H1 (cell line): ENCODE results near the gene RPUSD1. TPM values are rescaled to one million over a fixed set of nuclear protein-coding genes. Genes with fewer than 3 reads are reported as not detected.

Source experiments
- CTCF ChIA-PET: fragments of 300-600 bp; sonication (Branson Sonifier 250); formaldehyde crosslinking; loops from one replicate; lab custom pipeline; 2021; ENCODE audit not compliant: partially characterized antibody; lab: Charles Lee
- POLR2A ChIA-PET: fragments of 300-600 bp; sonication (Branson Sonifier 250); formaldehyde crosslinking; loops from one replicate; lab custom pipeline; 2021; ENCODE audit warnings: inconsistent platforms; ENCODE audit not compliant: partially characterized antibody; lab: Charles Lee
- DNase-seq, 2 experiments: peaks; one replicate each; pipeline versions ENCODE4 v3.0.0 to v3.0.0-alpha.2; 2010 to 2022; ENCODE audit warnings: low spot score in 2 of 2, low read depth in 1 of 2, mixed read lengths in 1 of 2
- FAIRE-seq: peaks from 2 replicates; lab custom pipeline; 2011; peaks lifted over from hg19 to GRCh38; lab: Jason Lieb, UNC
- H2AFZ ChIP-seq: 2 replicates; pipeline ENCODE4 v1.8.1; 2012; ENCODE audit warnings: low read length, inconsistent platforms
- H2AK5ac ChIP-seq: 2 replicates; pipeline ENCODE4 v1.6.1; 2013; ENCODE audit warnings: low read depth, low read length
- H2BK120ac ChIP-seq: replicated peaks from 2 replicates; pipeline ENCODE3; 2013; ENCODE audit warnings: low read depth, low read length, inconsistent platforms
- H2BK12ac ChIP-seq: 2 replicates; pipeline ENCODE4 v1.6.1; 2013; ENCODE audit warnings: low read depth, low read length
- H2BK15ac ChIP-seq: 2 replicates; pipeline ENCODE4 v1.6.1; 2013; ENCODE audit warnings: low read length
- H2BK20ac ChIP-seq: 2 replicates; pipeline ENCODE4 v1.6.1; 2013; ENCODE audit warnings: low read length
- H2BK5ac ChIP-seq: 2 replicates; pipeline ENCODE4 v1.6.1; 2013; ENCODE audit warnings: low read depth, low read length
- H3K14ac ChIP-seq: 2 replicates; pipeline ENCODE4 v1.6.1; 2013; ENCODE audit warnings: inconsistent platforms; ENCODE audit not compliant: insufficient read length
- H3K18ac ChIP-seq: 2 replicates; pipeline ENCODE4 v1.6.1; 2013; ENCODE audit warnings: low read length; ENCODE audit errors: extremely low read depth
- H3K23ac ChIP-seq: 2 replicates; pipeline ENCODE4 v1.6.1; 2013; ENCODE audit warnings: inconsistent platforms; ENCODE audit not compliant: insufficient read length
- H3K23me2 ChIP-seq: 2 replicates; pipeline ENCODE4 v1.6.1; 2013; ENCODE audit warnings: low read depth, low read length
- H3K27ac ChIP-seq: 2 replicates; pipeline ENCODE4 v1.6.1; 2011; ENCODE audit warnings: low read depth, low read length, inconsistent platforms
- H3K27me3 ChIP-seq, 4 experiments: replicated peaks in 1 of 4; 1 replicate in 1 of 4; 2 replicates in 3 of 4; pipeline versions ENCODE4 v1.6.1 to v1.8.1; 2011 to 2013; ENCODE audit warnings: low read length in 3 of 4, mild to moderate bottlenecking in 3 of 4, inconsistent platforms in 2 of 4, mixed read lengths in 2 of 4, moderate library complexity in 1 of 4; ENCODE audit not compliant: control insufficient read depth in 3 of 4, insufficient read depth in 3 of 4; ENCODE audit errors: extremely low read depth in 1 of 4
- H3K36me3 ChIP-seq, 4 experiments: 2 replicates each; pipeline versions ENCODE4 v1.6.1 to v1.8.1; 2011 to 2013; ENCODE audit warnings: mild to moderate bottlenecking in 4 of 4, low read length in 3 of 4, moderate library complexity in 2 of 4, control low read depth in 1 of 4, inconsistent platforms in 1 of 4; ENCODE audit not compliant: insufficient read depth in 4 of 4, control insufficient read depth in 2 of 4
- H3K4ac ChIP-seq: replicated peaks from 2 replicates; pipeline ENCODE3; 2013; ENCODE audit warnings: low read length, low read depth, mixed read lengths, inconsistent platforms; ENCODE audit not compliant: insufficient read length
- H3K4me1 ChIP-seq, 4 experiments: replicated peaks in 1 of 4; 1 replicate in 1 of 4; 2 replicates in 3 of 4; pipeline versions ENCODE4 v1.6.1 to v1.8.1; 2011 to 2013; ENCODE audit warnings: low read length in 3 of 4, inconsistent platforms in 2 of 4, mixed read lengths in 1 of 4; ENCODE audit not compliant: insufficient read depth in 4 of 4, control insufficient read depth in 3 of 4
- H3K4me2 ChIP-seq, 2 experiments: 2 replicates each; pipeline versions ENCODE4 v1.6.1 to v1.8.1; 2011 to 2013; ENCODE audit warnings: low read depth in 2 of 2, low read length in 2 of 2, control low read depth in 1 of 2, inconsistent platforms in 1 of 2, mild to moderate bottlenecking in 1 of 2; ENCODE audit not compliant: insufficient read depth in 1 of 2
- H3K4me3 ChIP-seq, 4 experiments: fragments of 200-600, 300-600 bp in 1 of 4; sonication (generic), shearing (Covaris generic), sonication (Bioruptor Twin) in 1 of 4; 2 replicates each; pipeline versions ENCODE4 v1.5.1 to v1.8.1; 2011 to 2016; ENCODE audit warnings: low read length in 4 of 4, low read depth in 3 of 4, control low read depth in 2 of 4, inconsistent platforms in 2 of 4, mild to moderate bottlenecking in 2 of 4, mixed read lengths in 1 of 4, moderate library complexity in 1 of 4; ENCODE audit not compliant: insufficient read depth in 2 of 4; ENCODE audit errors: extremely low read depth in 1 of 4
- H3K56ac ChIP-seq: replicated peaks from 2 replicates; pipeline ENCODE3; 2013; ENCODE audit warnings: low read depth, mild to moderate bottlenecking, mixed read lengths, low read length, inconsistent platforms; ENCODE audit not compliant: insufficient read length
- H3K79me1 ChIP-seq: 2 replicates; pipeline ENCODE4 v1.6.1; 2013; ENCODE audit warnings: low read depth, low read length, control low read depth
- H3K79me2 ChIP-seq, 2 experiments: 2 replicates each; pipeline versions ENCODE4 v1.6.1 to v1.8.1; 2012 to 2013; ENCODE audit warnings: low read length in 2 of 2, mild to moderate bottlenecking in 2 of 2, inconsistent platforms in 1 of 2; ENCODE audit not compliant: insufficient read depth in 2 of 2, control insufficient read depth in 1 of 2
- H3K9ac ChIP-seq, 4 experiments: replicated peaks in 1 of 4; 1 replicate in 1 of 4; 2 replicates in 3 of 4; pipeline versions ENCODE4 v1.6.1 to v1.8.1; 2011 to 2013; ENCODE audit warnings: low read depth in 3 of 4, low read length in 3 of 4, control low read depth in 2 of 4, mild to moderate bottlenecking in 2 of 4, moderate library complexity in 2 of 4, inconsistent platforms in 1 of 4; ENCODE audit errors: extremely low read depth in 1 of 4
- H3K9me3 ChIP-seq, 2 experiments: 2 replicates each; pipeline versions ENCODE4 v1.6.1 to v1.8.1; 2012 to 2013; ENCODE audit warnings: mild to moderate bottlenecking in 2 of 2, moderate library complexity in 2 of 2, control low read depth in 1 of 2, inconsistent platforms in 1 of 2, low read depth in 1 of 2, low read length in 1 of 2, mixed read lengths in 1 of 2; ENCODE audit not compliant: insufficient read depth in 2 of 2
- H4K20me1 ChIP-seq, 2 experiments: replicated peaks in 1 of 2; 2 replicates each; pipeline versions ENCODE3 to v1.8.1; 2011 to 2013; ENCODE audit warnings: inconsistent platforms in 2 of 2, low read length in 2 of 2, mild to moderate bottlenecking in 1 of 2; ENCODE audit not compliant: insufficient read depth in 2 of 2, control insufficient read depth in 1 of 2
- H4K5ac ChIP-seq: 2 replicates; pipeline ENCODE4 v1.6.1; 2013; ENCODE audit warnings: low read length, low read depth, mixed read lengths, inconsistent platforms; ENCODE audit not compliant: insufficient read length
- H4K8ac ChIP-seq: 2 replicates; pipeline ENCODE4 v1.8.0; 2013; ENCODE audit warnings: mild to moderate bottlenecking, moderate library complexity, low read length, inconsistent platforms; ENCODE audit not compliant: insufficient read depth; ENCODE audit errors: extremely low read depth
- H4K91ac ChIP-seq: replicated peaks from 2 replicates; pipeline ENCODE3; 2013; ENCODE audit warnings: low read length, mixed read lengths, inconsistent platforms; ENCODE audit not compliant: insufficient read length
- BRCA1 ChIP-seq: IDR thresholded peaks from 2 replicates; pipeline ENCODE4 v1.6.1; 2012; ENCODE audit warnings: low read depth, low read length, improper control_type of control experiment
- CBX5 ChIP-seq: fragments of 300-800, 300-1000 bp; sonication (generic); IDR thresholded peaks from 2 replicates; pipeline ENCODE4 v1.7.1; 2016; ENCODE audit warnings: antibody characterized with exemption, low read length, low read depth
- JUND ChIP-seq: IDR thresholded peaks from 2 replicates; pipeline ENCODE4 v1.6.1; 2011; ENCODE audit warnings: mild to moderate bottlenecking, improper control_type of control experiment, low read length
- NRF1 ChIP-seq: IDR thresholded peaks from 2 replicates; pipeline ENCODE4 v1.6.1; 2011; ENCODE audit warnings: mild to moderate bottlenecking, low read depth, low read length, improper control_type of control experiment
- POLR2A ChIP-seq, 2 experiments: IDR thresholded peaks; 1 replicate in 1 of 2; 2 replicates in 1 of 2; pipeline ENCODE4 v1.6.1; 2011; ENCODE audit warnings: low read depth in 2 of 2, low read length in 2 of 2, mild to moderate bottlenecking in 2 of 2; ENCODE audit errors: control extremely low read depth in 1 of 2
- RNF2 ChIP-seq: fragments of 200-900, 300-1000 bp; sonication (generic); IDR thresholded peaks from 2 replicates; pipeline ENCODE4 v1.7.1; 2016; ENCODE audit warnings: borderline replicate concordance, low read depth, mild to moderate bottlenecking, antibody characterized with exemption, low read length; ENCODE audit not compliant: poor library complexity, severe bottlenecking; ENCODE audit errors: missing control alignments
- SAP30 ChIP-seq: fragments of 300-600 bp; sonication (generic); IDR thresholded peaks from 2 replicates; pipeline ENCODE4 v1.7.1; 2012; ENCODE audit warnings: low read length, moderate library complexity, mild to moderate bottlenecking, inconsistent platforms; ENCODE audit not compliant: insufficient read depth, insufficient replicate concordance
- SP1 ChIP-seq: IDR thresholded peaks from 2 replicates; pipeline ENCODE4 v1.6.1; 2011; ENCODE audit warnings: low read depth, low read length
- ZNF274 ChIP-seq: IDR thresholded peaks from 2 replicates; pipeline ENCODE4 v1.7.0; 2012; ENCODE audit warnings: low read length, borderline replicate concordance; ENCODE audit errors: extremely low read depth
- WGBS, 2 experiments: shearing (Covaris generic) in 1 of 2; methylation state at CpG; one replicate each; pipeline versions ENCODE4 v1.1.6 to v1.1.7; 2013 to 2015; ENCODE audit warnings: low lambda C conversion rate in 2 of 2, mixed read lengths in 2 of 2, inconsistent platforms in 1 of 2, low coverage in 1 of 2, missing lambda C conversion rate in 1 of 2; ENCODE audit not compliant: insufficient replicate concordance in 2 of 2, insufficient coverage in 1 of 2, insufficient read length in 1 of 2; ENCODE audit errors: extremely low coverage in 1 of 2, missing lambda C conversion rate in 1 of 2; 5-methylcytosine and 5-hydroxymethylcytosine counted together
- polyA plus RNA-seq, 7 experiments: library from polyadenylated mRNA; depleted of rRNA in 3 of 7; stranded (reverse) in 5 of 7; unstranded in 2 of 7; fragments of >200 nt in 5 of 7; fragments of 200-250 nt in 2 of 7; gene quantifications; 1 replicate in 5 of 7; 2 replicates in 1 of 7; 4 replicates in 1 of 7; pipeline versions ENCODE4 v1.2.1 to v1.2.3, GENCODE V29; 2011 to 2013; ENCODE audit warnings: missing spikeins in 2 of 7, mixed read lengths in 2 of 7
- total RNA-seq: library from RNA; stranded (reverse); fragmentation: NEBNext Ultra II Directional; extraction: Animal tissue kit (Norgen Biotek cat#: 25700); gene quantifications from 2 replicates; pipeline ENCODE4 v1.2.1, GENCODE V29; 2021
- TF ChIP-seq, protein P1 (sequence below): IDR thresholded peaks from 2 replicates; pipeline ENCODE4 v1.6.1; 2012; ENCODE audit warnings: low read length, inconsistent platforms

The RPUSD1 gene
- total and polyA plus RNA-seq, 2 of the 8 experiments (the other 6 are each of a cell fraction or from before 2014, with no cell fraction given): 32.2 to 61.8 TPM

DNA sequence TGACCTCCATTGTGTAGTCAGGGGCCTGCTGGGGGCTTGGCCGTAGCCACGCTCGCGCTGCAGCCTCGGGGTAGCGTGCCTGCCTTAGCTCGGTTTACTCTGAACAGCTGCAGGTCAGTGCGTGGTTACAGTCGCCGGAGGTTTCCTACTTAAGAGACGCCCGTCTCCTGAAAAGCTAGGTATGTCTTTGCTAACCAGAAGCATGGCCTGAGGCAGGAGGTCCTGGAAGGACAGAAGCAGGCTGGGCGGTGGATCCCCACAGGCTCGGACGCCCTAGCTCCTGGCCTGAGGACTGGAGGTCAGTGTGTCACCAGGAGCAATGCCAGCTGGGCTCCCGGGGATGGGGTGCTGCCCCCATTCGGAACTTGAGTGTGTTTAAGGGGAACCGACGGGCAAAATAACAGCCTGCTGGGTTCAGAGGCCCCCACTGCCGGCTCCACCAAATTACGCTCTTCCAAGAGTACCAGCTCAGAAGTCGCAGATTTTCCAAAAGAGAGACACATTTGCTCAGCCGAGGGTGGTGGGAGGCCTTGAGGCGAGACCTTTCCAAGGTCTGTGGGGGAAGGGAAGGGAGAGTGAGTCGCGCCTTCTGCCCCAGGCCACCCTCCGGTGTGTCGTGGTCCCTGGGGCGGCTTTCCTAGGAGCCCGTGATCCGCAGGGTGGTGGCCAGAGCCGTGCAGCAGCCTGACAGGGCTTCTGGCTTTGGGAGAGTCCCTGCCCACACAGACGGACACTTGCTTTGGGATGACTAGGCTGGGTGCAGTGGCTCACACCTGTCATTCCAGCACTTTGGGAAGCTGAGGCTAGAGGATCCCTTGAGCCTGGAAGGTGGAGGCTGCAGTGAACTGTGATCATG is 16.2 kb upstream of the RPUSD1 start:
- no peak overlapping the region for H3K4ac ChIP-seq
- no peak overlapping the region for H3K14ac ChIP-seq
- ChIA-PET CTCF (interaction anchor here (0.7 to 3.9 kb wide), 12 partner anchors 8 to 626 kb away, joined by 3 to 24 read pairs (median 4); partner anchors contain the start of gene CIAO3), POLR2A (interaction anchor here (1.0 to 2.1 kb wide), 8 partner anchors 9 to 405 kb away, joined by 3 to 10 read pairs (median 3); partner anchors contain the start of genes CCDC78, CIAO3 and WDR24)
- no peak overlapping the region for H3K56ac ChIP-seq
- no peak overlapping the region for H3K27ac ChIP-seq
- peaks cover 3 to 8% of the 10 kb centered on the region in 2 experiments for H4K20me1 ChIP-seq
- no peak overlapping the region for H2AFZ ChIP-seq
- no peak overlapping the region for H2BK20ac ChIP-seq
- no peak overlapping the region for H4K5ac ChIP-seq
- no peak overlapping the region for H3K4me2 ChIP-seq
- H3K36me3 ChIP-seq: no peaks in the 10 kb centered on the region
- H4K8ac ChIP-seq: no peak overlapping the region
- WGBS, 2 experiments: 74% methylated on average over 31 of the region's 33 CpGs; no CpG with 5 or more reads in 1 of the 2 experiments
- no peak overlapping the region for H3K18ac ChIP-seq
- peaks cover 1 to 45% (median 30%) of the 10 kb centered on the region in 4 experiments for H3K27me3 ChIP-seq
- peaks cover 0 to 5% of the 10 kb centered on the region in 2 experiments; a peak in 1 of 4 replicates for H3K79me2 ChIP-seq
- no peak overlapping the region for H2BK12ac ChIP-seq
- H4K91ac ChIP-seq: no peak overlapping the region
- no peak overlapping the region for H2BK15ac ChIP-seq
- H3K4me3 ChIP-seq: no peak overlapping the region
- H2BK5ac ChIP-seq: no peak overlapping the region
- H3K9me3 ChIP-seq: no peaks in the 10 kb centered on the region
- no peak overlapping the region for H2AK5ac ChIP-seq
- no peak for FAIRE-seq
- H3K79me1 ChIP-seq: no peaks in the 10 kb centered on the region
- H3K23ac ChIP-seq: no peak overlapping the region
- no peak for DNase-seq
- H3K9ac ChIP-seq: no peak overlapping the region
- peaks cover 3% of the 10 kb centered on the region; the same call in 1 of the 2 replicates for H3K23me2 ChIP-seq
- no peak overlapping the region for H2BK120ac ChIP-seq
- H3K4me1 ChIP-seq: peaks cover 0 to 13% (median 7%) of the 10 kb centered on the region in 4 experiments; a peak in 6 of 7 replicates
- TF ChIP-seq BRCA1: no peak
- TF ChIP-seq, protein P1, sequence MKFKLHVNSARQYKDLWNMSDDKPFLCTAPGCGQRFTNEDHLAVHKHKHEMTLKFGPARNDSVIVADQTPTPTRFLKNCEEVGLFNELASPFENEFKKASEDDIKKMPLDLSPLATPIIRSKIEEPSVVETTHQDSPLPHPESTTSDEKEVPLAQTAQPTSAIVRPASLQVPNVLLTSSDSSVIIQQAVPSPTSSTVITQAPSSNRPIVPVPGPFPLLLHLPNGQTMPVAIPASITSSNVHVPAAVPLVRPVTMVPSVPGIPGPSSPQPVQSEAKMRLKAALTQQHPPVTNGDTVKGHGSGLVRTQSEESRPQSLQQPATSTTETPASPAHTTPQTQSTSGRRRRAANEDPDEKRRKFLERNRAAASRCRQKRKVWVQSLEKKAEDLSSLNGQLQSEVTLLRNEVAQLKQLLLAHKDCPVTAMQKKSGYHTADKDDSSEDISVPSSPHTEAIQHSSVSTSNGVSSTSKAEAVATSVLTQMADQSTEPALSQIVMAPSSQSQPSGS: no peak
- TF ChIP-seq CBX5: no peak
- TF ChIP-seq NRF1: no peak
- TF ChIP-seq JUND: no peak
- no peak for TF ChIP-seq POLR2A (IDR thresholded peaks at IDR 0.05; ENCODE audit: control extremely low read depth in 1 of 2, low read depth in 2 of 2, low read length in 2 of 2)
- TF ChIP-seq SP1: no peak
- TF ChIP-seq RNF2: no peak
- no peak for TF ChIP-seq ZNF274
- TF ChIP-seq SAP30: no peak
